Mucosa of stomach (tissue), 1 donor: Measurements from ENCODE around the gene C3AR1.
"Not testable (repeated sequence)": the region's sequence is repeated elsewhere in the genome, so short reads cannot be mapped to it uniquely, and the experiment has no call there.

Source experiments
- H3K27me3 ChIP-seq: one replicate; pipeline ENCODE4 v1.7.0; 2013; ENCODE audit warnings: mild to moderate bottlenecking, low read length; ENCODE audit not compliant: control insufficient read depth, insufficient read depth
- H3K36me3 ChIP-seq: one replicate; pipeline ENCODE4 v1.7.0; 2013; ENCODE audit warnings: low read length; ENCODE audit not compliant: control insufficient read depth, insufficient read depth
- H3K4me1 ChIP-seq: one replicate; pipeline ENCODE4 v1.7.0; 2013; ENCODE audit warnings: mild to moderate bottlenecking, low read length; ENCODE audit not compliant: control insufficient read depth, insufficient read depth
- H3K4me3 ChIP-seq: one replicate; pipeline ENCODE4 v1.7.0; 2013; ENCODE audit warnings: low read length
- H3K9ac ChIP-seq: one replicate; pipeline ENCODE4 v1.7.0; 2013; ENCODE audit warnings: mild to moderate bottlenecking, low read length, moderate library complexity
- H3K9me3 ChIP-seq: one replicate; pipeline ENCODE4 v1.7.0; 2013; ENCODE audit warnings: mild to moderate bottlenecking, low read length, moderate library complexity; ENCODE audit not compliant: control insufficient read depth
- donor health status: Pancreatic carcinoma.

Gene C3AR1

DNA sequence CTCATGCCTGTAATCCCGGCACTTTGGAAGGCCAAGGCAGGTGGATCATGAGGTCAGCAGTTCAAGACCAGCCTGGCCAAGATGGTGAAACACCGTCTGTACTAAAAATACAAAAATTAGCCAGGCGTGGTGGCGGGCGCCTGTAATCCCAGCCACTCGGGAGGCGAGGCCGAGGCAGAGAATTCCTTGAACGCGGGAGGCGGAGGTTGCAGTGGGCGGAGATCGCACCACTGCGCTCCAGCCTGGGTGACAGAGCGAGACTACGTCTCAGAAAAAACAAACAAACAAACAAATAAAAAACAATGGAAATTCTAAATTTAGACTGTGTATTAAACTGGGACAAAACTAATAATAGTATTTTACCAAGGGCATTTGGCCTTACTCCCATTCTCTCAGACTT, 47.9 kb downstream of the C3AR1 start:
- peaks cover 20% of the 10 kb centered on the region for H3K27me3 ChIP-seq
- not testable (repeated sequence) for H3K36me3 ChIP-seq, H3K9me3 ChIP-seq, H3K9ac ChIP-seq, H3K4me1 ChIP-seq, H3K4me3 ChIP-seq

DNA sequence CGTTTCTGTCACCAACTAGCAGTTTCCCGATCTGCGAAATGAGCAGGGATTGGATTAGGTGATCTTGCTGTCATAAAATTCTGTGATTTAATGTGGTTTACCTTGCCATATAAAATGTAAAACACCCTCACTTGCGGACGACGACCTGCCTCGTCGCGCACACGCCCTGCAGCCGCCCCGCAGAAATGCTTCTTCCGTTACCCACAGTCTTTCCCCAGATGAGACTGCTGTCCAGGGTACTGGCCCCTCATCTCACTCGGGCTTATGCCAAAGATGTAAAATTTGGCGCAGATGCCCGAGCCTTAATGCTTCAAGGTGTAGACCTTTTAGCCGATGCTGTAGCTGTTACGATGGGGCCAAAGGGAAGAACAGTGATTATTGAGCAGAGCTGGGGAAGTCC, 51.3 kb downstream of the C3AR1 start:
- H3K9ac ChIP-seq, result no peak overlapping the region
- H3K4me1 ChIP-seq, result peaks cover 5% of the 10 kb centered on the region
- H3K36me3 ChIP-seq, result no peaks in the 10 kb centered on the region
- H3K4me3 ChIP-seq, result no peak overlapping the region
- no peaks in the 10 kb centered on the region for H3K9me3 ChIP-seq
- H3K27me3 ChIP-seq, result peaks cover 20% of the 10 kb centered on the region

DNA sequence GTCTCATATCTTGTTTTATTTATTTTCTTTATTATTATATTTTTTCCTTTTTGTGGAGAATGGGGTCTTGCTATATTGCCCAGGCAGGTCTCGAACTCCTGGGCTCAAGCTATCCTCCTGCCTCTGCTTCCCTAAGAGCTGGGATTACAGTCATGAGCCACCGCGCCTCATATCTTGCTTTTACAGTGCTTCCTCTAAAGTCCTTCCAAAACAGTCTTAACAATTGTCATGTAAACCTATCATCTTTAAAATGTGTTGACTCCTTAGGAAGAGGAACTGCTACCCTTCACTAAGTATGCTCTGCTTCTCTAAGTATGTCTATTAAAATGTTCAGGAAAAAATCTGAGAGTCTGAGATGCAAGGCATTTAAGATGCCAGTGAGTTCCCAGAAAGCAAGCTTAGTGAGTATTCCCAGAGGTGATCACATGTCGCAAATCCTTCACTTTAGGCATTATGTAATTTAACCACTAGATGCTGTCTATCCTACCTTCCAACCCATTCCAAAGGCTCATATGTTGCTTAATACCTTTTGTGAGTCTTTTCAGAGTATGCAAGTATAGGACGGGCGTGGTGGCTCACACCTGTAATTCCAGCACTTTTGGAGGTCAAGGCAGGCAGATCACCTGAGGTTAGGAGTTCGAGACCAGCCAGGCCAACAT, 53.4 kb downstream of the C3AR1 start:
- H3K27me3 ChIP-seq, result peaks cover 5% of the 10 kb centered on the region
- H3K9me3 ChIP-seq, result no peaks in the 10 kb centered on the region
- no peak overlapping the region for H3K9ac ChIP-seq
- no peaks in the 10 kb centered on the region for H3K4me1 ChIP-seq
- no peaks in the 10 kb centered on the region for H3K36me3 ChIP-seq
- no peak overlapping the region for H3K4me3 ChIP-seq

- no peaks in the 10 kb centered on the region for H3K36me3 ChIP-seq
- H3K4me1 ChIP-seq, result no peaks in the 10 kb centered on the region
- H3K4me3 ChIP-seq, result no peak overlapping the region
- no peak overlapping the region for H3K9ac ChIP-seq
- no peaks in the 10 kb centered on the region for H3K9me3 ChIP-seq
- H3K27me3 ChIP-seq, result no peaks in the 10 kb centered on the region
Observed at GRCh38 chr12:8011331-8011730, 54.8 kb downstream of the C3AR1 start.
